ENCODE measurements around the gene SEPTIN11. TPM values are rescaled to one million over a fixed set of nuclear protein-coding genes. Genes with fewer than 3 reads are reported as not detected.
A peak's percentile ranks its signal among the peaks of the same experiment; 100 is the strongest.

SEPTIN11 gene
- total and polyA plus RNA-seq, 9 of the 15 experiments (the other 6 are each of a cell fraction or from before 2014, with no cell fraction given), result 25.7 to 142 (median 84.3) TPM

DNA sequence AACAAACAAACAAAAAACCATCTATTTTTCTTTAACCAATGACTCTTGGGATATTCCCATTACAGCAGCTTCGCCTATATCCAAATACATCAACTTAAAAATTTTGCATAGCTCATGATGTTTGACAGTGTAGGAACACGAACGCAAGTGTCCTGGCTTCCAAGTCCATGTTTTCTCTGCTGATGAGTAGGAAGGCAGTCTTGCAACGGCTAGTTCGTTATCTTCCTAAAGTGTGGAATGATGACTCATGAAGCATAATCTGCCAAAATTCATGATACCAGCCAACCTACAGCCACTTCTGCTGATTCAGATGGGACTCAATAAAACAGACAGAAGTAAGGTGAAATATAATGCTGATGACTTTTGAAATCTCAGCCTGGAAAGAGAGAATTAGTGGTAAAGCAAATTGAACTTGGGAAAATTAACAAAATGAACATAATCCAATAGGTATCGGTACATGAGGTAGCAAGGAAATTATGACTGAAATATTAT is 6.4 kb upstream of the SEPTIN11 start:
- BruUV-seq (replicated peaks), result no TSS peak
- ATAC-seq (peak; percentile 63), FAIRE-seq (peak; percentile 90), DNase-seq (ENCODE audit: extremely low read depth in 1 of 4, low spot score in 3 of 4) (peak; percentile 49 to 79 (median 58))
- in situ Hi-C loops (cut with MboI) (no loop called here), intact Hi-C loops (cut with micrococcal nuclease) (no loop called here)
- ChIA-PET POLR2A (interaction anchor here (1.2 kb wide), 1 partner anchor 22 kb away, joined by 3 read pairs; no protein-coding TSS in a partner anchor), CTCF (ENCODE audit: low intra/inter-chr PET ratio) (no interaction called here)
- Histone ChIP-seq H3K9me3 (replicated peaks; ENCODE audit: control insufficient read depth, insufficient read depth, low read depth, low read length) (peaks cover 6% of the 10 kb centered on the region), H4K20me1 (replicated peaks; ENCODE audit: control insufficient read depth, insufficient read depth, low read length) (no peaks in the 10 kb centered on the region), H3K4me1 (replicated peaks in 1 of 2; ENCODE audit: control insufficient read depth in 2 of 2, insufficient read depth in 2 of 2, low read length in 2 of 2) (peaks cover 19 to 45% of the 10 kb centered on the region in 2 experiments), H3K27me3 (ENCODE audit: control insufficient read depth in 2 of 2, insufficient read depth in 2 of 2, low read length in 2 of 2) (no peaks in the 10 kb centered on the region), H3K27ac (ENCODE audit: extremely low read depth, low read depth, low read length) (peak overlapping the region; percentile 69), H3K9me1 (ENCODE audit: control insufficient read depth, insufficient read depth, low read length) (no peaks in the 10 kb centered on the region), H3K4me3 (no peak overlapping the region), H3K36me3 (ENCODE audit: control insufficient read depth, insufficient read depth, low read length) (peaks cover 40% of the 10 kb centered on the region), H3K79me2 (ENCODE audit: control insufficient read depth, insufficient read depth, low read length) (peaks cover 60% of the 10 kb centered on the region), H2AFZ (ENCODE audit: low read depth, low read length) (0 out of 2 replicates have a peak overlapping the region, but pooled peaks have one; percentile 29), H3K4me2 (ENCODE audit: insufficient read depth, low read length) (peak overlapping the region; percentile 64), H3K9ac (ENCODE audit: insufficient read depth in 1 of 2, low read depth in 2 of 2, low read length in 2 of 2) (no peak overlapping the region; a peak in 2 of 4 replicates)
- WGBS (ENCODE audit: insufficient coverage, low coverage, missing lambda C conversion rate), result 3% methylated on average over 6 of the region's 6 CpGs
- 0 out of 2 replicates have a peak, but pooled peaks have one; percentile 32 for TF ChIP-seq ZNF766 (CRISPR knock-in tag; conservative IDR thresholded peaks at IDR 0.05)
- 0 out of 2 replicates have a peak, but pooled peaks have one; percentile 22 for TF ChIP-seq MYNN (IDR thresholded peaks at IDR 0.05)
- no peak for TF ChIP-seq MYNN (CRISPR knock-in tag; IDR thresholded peaks at IDR 0.05)
- TF ChIP-seq FOSL1 (tag; conservative IDR thresholded peaks at IDR 0.05), result peak; percentile 98
- TF ChIP-seq NFIC (IDR thresholded peaks at IDR 0.05), result peak; percentile 40; the same call in 1 of the 2 replicates
- TF ChIP-seq LCOR (CRISPR knock-in tag; IDR thresholded peaks at IDR 0.05), result peak; percentile 94
- peak; percentile 42; the same call in 1 of the 2 replicates for TF ChIP-seq PML (IDR thresholded peaks at IDR 0.05; ENCODE audit: low read length)
- peak; percentile 45 for TF ChIP-seq TAF9B (IDR thresholded peaks at IDR 0.05; ENCODE audit: partially characterized antibody)
- TF ChIP-seq, protein P1, sequence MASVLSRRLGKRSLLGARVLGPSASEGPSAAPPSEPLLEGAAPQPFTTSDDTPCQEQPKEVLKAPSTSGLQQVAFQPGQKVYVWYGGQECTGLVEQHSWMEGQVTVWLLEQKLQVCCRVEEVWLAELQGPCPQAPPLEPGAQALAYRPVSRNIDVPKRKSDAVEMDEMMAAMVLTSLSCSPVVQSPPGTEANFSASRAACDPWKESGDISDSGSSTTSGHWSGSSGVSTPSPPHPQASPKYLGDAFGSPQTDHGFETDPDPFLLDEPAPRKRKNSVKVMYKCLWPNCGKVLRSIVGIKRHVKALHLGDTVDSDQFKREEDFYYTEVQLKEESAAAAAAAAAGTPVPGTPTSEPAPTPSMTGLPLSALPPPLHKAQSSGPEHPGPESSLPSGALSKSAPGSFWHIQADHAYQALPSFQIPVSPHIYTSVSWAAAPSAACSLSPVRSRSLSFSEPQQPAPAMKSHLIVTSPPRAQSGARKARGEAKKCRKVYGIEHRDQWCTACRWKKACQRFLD (CRISPR knock-in tag; IDR thresholded peaks at IDR 0.05), result no peak
- TF ChIP-seq KAT7 (CRISPR knock-in tag; IDR thresholded peaks at IDR 0.05; ENCODE audit: borderline replicate concordance), result 0 out of 2 replicates have a peak, but pooled peaks have one; percentile 53
- TF ChIP-seq FOXK1 (CRISPR knock-in tag; IDR thresholded peaks at IDR 0.05; ENCODE audit: borderline replicate concordance), result no peak
- peak; percentile 57; the same call in 1 of the 2 replicates for TF ChIP-seq BACH1 (tag; IDR thresholded peaks at IDR 0.05)
- TF ChIP-seq MEIS2 (IDR thresholded peaks at IDR 0.05; ENCODE audit: partially characterized antibody), result peak; percentile 47
- TF ChIP-seq, protein P2, sequence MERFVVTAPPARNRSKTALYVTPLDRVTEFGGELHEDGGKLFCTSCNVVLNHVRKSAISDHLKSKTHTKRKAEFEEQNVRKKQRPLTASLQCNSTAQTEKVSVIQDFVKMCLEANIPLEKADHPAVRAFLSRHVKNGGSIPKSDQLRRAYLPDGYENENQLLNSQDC (CRISPR knock-in tag; IDR thresholded peaks at IDR 0.05), result no peak
- 0 out of 2 replicates have a peak, but pooled peaks have one; percentile 8 for TF ChIP-seq MTA2 (IDR thresholded peaks at IDR 0.05; ENCODE audit: low read depth)
- TF ChIP-seq ZNF316 (IDR thresholded peaks at IDR 0.05), result peak; percentile 95
- peak; percentile 83 for TF ChIP-seq CBFA2T3 (IDR thresholded peaks at IDR 0.05)
- TF ChIP-seq, protein P3, sequence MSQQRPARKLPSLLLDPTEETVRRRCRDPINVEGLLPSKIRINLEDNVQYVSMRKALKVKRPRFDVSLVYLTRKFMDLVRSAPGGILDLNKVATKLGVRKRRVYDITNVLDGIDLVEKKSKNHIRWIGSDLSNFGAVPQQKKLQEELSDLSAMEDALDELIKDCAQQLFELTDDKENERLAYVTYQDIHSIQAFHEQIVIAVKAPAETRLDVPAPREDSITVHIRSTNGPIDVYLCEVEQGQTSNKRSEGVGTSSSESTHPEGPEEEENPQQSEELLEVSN (IDR thresholded peaks at IDR 0.05; ENCODE audit: borderline replicate concordance in 1 of 2, extremely low read depth in 1 of 2, insufficient read depth in 1 of 2, insufficient read length in 1 of 2, low read depth in 1 of 2, low read length in 1 of 2, poor library complexity in 1 of 2, severe bottlenecking in 1 of 2), result no peak
- TF ChIP-seq MTA3 (IDR thresholded peaks at IDR 0.05; ENCODE audit: borderline replicate concordance), result 0 out of 2 replicates have a peak, but pooled peaks have one; percentile 38
- TF ChIP-seq, protein P4, sequence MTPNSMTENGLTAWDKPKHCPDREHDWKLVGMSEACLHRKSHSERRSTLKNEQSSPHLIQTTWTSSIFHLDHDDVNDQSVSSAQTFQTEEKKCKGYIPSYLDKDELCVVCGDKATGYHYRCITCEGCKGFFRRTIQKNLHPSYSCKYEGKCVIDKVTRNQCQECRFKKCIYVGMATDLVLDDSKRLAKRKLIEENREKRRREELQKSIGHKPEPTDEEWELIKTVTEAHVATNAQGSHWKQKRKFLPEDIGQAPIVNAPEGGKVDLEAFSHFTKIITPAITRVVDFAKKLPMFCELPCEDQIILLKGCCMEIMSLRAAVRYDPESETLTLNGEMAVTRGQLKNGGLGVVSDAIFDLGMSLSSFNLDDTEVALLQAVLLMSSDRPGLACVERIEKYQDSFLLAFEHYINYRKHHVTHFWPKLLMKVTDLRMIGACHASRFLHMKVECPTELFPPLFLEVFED (CRISPR knock-in tag; conservative IDR thresholded peaks at IDR 0.05), result no peak
